GM18519 (cell line): Measurements from ENCODE around the gene AP3S2.

ENCODE experiments used
- ATAC-seq: cut with Tn5 transposase; IDR thresholded peaks from one replicate; pipeline ENCODE4 v1.9.1; 2021; ENCODE audit warnings: mild to moderate bottlenecking, moderate library complexity; ENCODE audit not compliant: unreplicated experiment, low FRiP score

Gene AP3S2

GRCh38 chr15:89820666-89821611 lies 72.9 kb downstream of the AP3S2 start:
- no peak for ATAC-seq

- ATAC-seq, result no peak
Measured at GRCh38 chr15:89818287-89818686, 75.5 kb downstream of the AP3S2 start.

GRCh38 chr15:89817701-89818280 lies 76.0 kb downstream of the AP3S2 start:
- no peak for ATAC-seq

GRCh38 chr15:89815769-89816168 lies 78.0 kb downstream of the AP3S2 start:
- no peak for ATAC-seq

- ATAC-seq, result no peak
Measured at GRCh38 chr15:89814112-89814742, 79.6 kb downstream of the AP3S2 start.

- ATAC-seq, result no peak
Measured at GRCh38 chr15:89813381-89814111, 80.2 kb downstream of the AP3S2 start.

GRCh38 chr15:89812847-89813320 lies 80.9 kb downstream of the AP3S2 start:
- ATAC-seq, result no peak

- ATAC-seq, result no peak
Measured at GRCh38 chr15:89812011-89812846, 81.6 kb downstream of the AP3S2 start.

GRCh38 chr15:89810837-89811236 lies 83.0 kb downstream of the AP3S2 start:
- no peak for ATAC-seq

- no peak for ATAC-seq
Measured at GRCh38 chr15:89809787-89810148, 84.0 kb downstream of the AP3S2 start.

GRCh38 chr15:89809093-89809786 lies 84.6 kb downstream of the AP3S2 start:
- ATAC-seq, result no peak

GRCh38 chr15:89808160-89808870 lies 85.5 kb downstream of the AP3S2 start:
- ATAC-seq, result no peak

GRCh38 chr15:89807689-89808088 lies 86.1 kb downstream of the AP3S2 start:
- no peak for ATAC-seq

- no peak for ATAC-seq
Measured at GRCh38 chr15:89806559-89807550, 86.9 kb downstream of the AP3S2 start.

- no peak for ATAC-seq
Measured at GRCh38 chr15:89806210-89806558, 87.6 kb downstream of the AP3S2 start.

GRCh38 chr15:89805241-89806209 lies 88.3 kb downstream of the AP3S2 start:
- ATAC-seq, result no peak
